H9 (cell line): ENCODE data around the gene FOSL2. TPM values are rescaled to one million over a fixed set of nuclear protein-coding genes. Genes with fewer than 3 reads are reported as not detected.

Experiments
- DNase-seq: peaks from one replicate; pipeline ENCODE4 v3.0.0-alpha.2; 2017
- H2AFZ ChIP-seq: one replicate; pipeline ENCODE4 v1.6.1; 2013; ENCODE audit warnings: mild to moderate bottlenecking, low read length, control low read depth, moderate library complexity
- H2AK5ac ChIP-seq: 2 replicates; pipeline ENCODE4 v1.6.1; 2013; ENCODE audit warnings: low read length, control low read depth, mixed read lengths; ENCODE audit not compliant: insufficient read length
- H2BK120ac ChIP-seq: one replicate; pipeline ENCODE4 v1.6.1; 2013; ENCODE audit warnings: low read depth, mild to moderate bottlenecking, low read length, control low read depth, inconsistent platforms; ENCODE audit not compliant: poor library complexity, severe bottlenecking
- H2BK12ac ChIP-seq: 2 replicates; pipeline ENCODE4 v1.6.1; 2013; ENCODE audit warnings: low read length, control low read depth, mixed read lengths, low read depth; ENCODE audit not compliant: insufficient read length
- H2BK15ac ChIP-seq: 2 replicates; pipeline ENCODE4 v1.6.1; 2013; ENCODE audit warnings: low read depth, low read length, control low read depth
- H2BK20ac ChIP-seq: one replicate; pipeline ENCODE4 v1.6.1; 2013; ENCODE audit warnings: low read depth, mild to moderate bottlenecking, low read length, control low read depth, inconsistent platforms; ENCODE audit not compliant: poor library complexity, severe bottlenecking
- H2BK5ac ChIP-seq: 2 replicates; pipeline ENCODE4 v1.6.1; 2013; ENCODE audit warnings: low read length, control low read depth, mixed read lengths; ENCODE audit not compliant: insufficient read length
- H3K14ac ChIP-seq: 2 replicates; pipeline ENCODE4 v1.6.1; 2013; ENCODE audit warnings: low read length, control low read depth; ENCODE audit not compliant: insufficient read depth
- H3K18ac ChIP-seq: 2 replicates; pipeline ENCODE4 v1.6.1; 2013; ENCODE audit warnings: low read depth, mild to moderate bottlenecking, mixed read lengths, low read length, control low read depth; ENCODE audit not compliant: insufficient read length
- H3K23ac ChIP-seq: 2 replicates; pipeline ENCODE4 v1.6.1; 2013; ENCODE audit warnings: low read length, control low read depth, mixed read lengths, low read depth; ENCODE audit not compliant: insufficient read length
- H3K23me2 ChIP-seq: 2 replicates; pipeline ENCODE4 v1.6.1; 2013; ENCODE audit warnings: low read depth, mild to moderate bottlenecking, mixed read lengths, low read length, control low read depth; ENCODE audit not compliant: insufficient read length, poor library complexity, severe bottlenecking
- H3K27ac ChIP-seq: 2 replicates; pipeline ENCODE4 v1.5.1; 2013; ENCODE audit warnings: low read length, control low read depth, mixed read lengths, low read depth; ENCODE audit not compliant: insufficient read length
- H3K27me3 ChIP-seq: 2 replicates; pipeline ENCODE4 v1.6.1; 2013; ENCODE audit warnings: low read length, control low read depth, inconsistent platforms; ENCODE audit not compliant: insufficient read depth
- H3K4ac ChIP-seq: 2 replicates; pipeline ENCODE4 v1.6.1; 2013; ENCODE audit warnings: low read depth, mild to moderate bottlenecking, control low read depth, inconsistent platforms, low read length, moderate library complexity
- H3K4me1 ChIP-seq: 2 replicates; pipeline ENCODE4 v1.6.1; 2013; ENCODE audit warnings: low read length, control low read depth, inconsistent platforms; ENCODE audit not compliant: insufficient read depth
- H3K4me2 ChIP-seq: 2 replicates; pipeline ENCODE4 v1.6.1; 2013; ENCODE audit warnings: low read length, control low read depth, mixed read lengths; ENCODE audit not compliant: insufficient read length, insufficient read depth
- H3K56ac ChIP-seq: 2 replicates; pipeline ENCODE4 v1.6.1; 2013; ENCODE audit warnings: low read depth, mild to moderate bottlenecking, mixed read lengths, low read length, control low read depth; ENCODE audit not compliant: insufficient read length
- H3K79me1 ChIP-seq: 2 replicates; pipeline ENCODE4 v1.6.1; 2013; ENCODE audit warnings: low read depth, mild to moderate bottlenecking, moderate library complexity, low read length, control low read depth, inconsistent platforms; ENCODE audit not compliant: insufficient read depth, poor library complexity, severe bottlenecking
- H3K79me2 ChIP-seq: 2 replicates; pipeline ENCODE4 v1.6.1; 2013; ENCODE audit warnings: low read length, control low read depth, inconsistent platforms; ENCODE audit not compliant: insufficient read depth
- H3K9ac ChIP-seq: 2 replicates; pipeline ENCODE4 v1.6.1; 2013; ENCODE audit warnings: low read length, control low read depth, mixed read lengths; ENCODE audit not compliant: insufficient read length; ENCODE audit errors: extremely low read depth
- H3K9me3 ChIP-seq: one replicate; pipeline ENCODE4 v1.6.1; 2013; ENCODE audit warnings: low read depth, low read length, inconsistent platforms; ENCODE audit not compliant: control insufficient read depth
- H3T11ph ChIP-seq: one replicate; pipeline ENCODE4 v1.6.1; 2013; ENCODE audit warnings: mild to moderate bottlenecking, low read length, control low read depth, inconsistent platforms
- H4K20me1 ChIP-seq: one replicate; pipeline ENCODE4 v1.6.1; 2013; ENCODE audit not compliant: control insufficient read depth, insufficient read length, insufficient read depth
- H4K5ac ChIP-seq: 2 replicates; pipeline ENCODE4 v1.6.1; 2013; ENCODE audit warnings: low read depth, mild to moderate bottlenecking, mixed read lengths, low read length, control low read depth; ENCODE audit not compliant: insufficient read length
- H4K8ac ChIP-seq: replicated peaks from 2 replicates; pipeline ENCODE4 v1.6.1; 2013; ENCODE audit warnings: low read length, control low read depth, mixed read lengths, low read depth; ENCODE audit not compliant: insufficient read length
- H4K91ac ChIP-seq: 2 replicates; pipeline ENCODE4 v1.6.1; 2013; ENCODE audit warnings: low read depth, mild to moderate bottlenecking, moderate library complexity, mixed read lengths, low read length, control low read depth; ENCODE audit not compliant: insufficient read length
- H3K27ac Mint-ChIP-seq, 3 experiments: 2 replicates in 2 of 3; 3 replicates in 1 of 3; pipeline ENCODE4 v1.8.0; 2020 to 2021; ENCODE audit warnings: mixed read lengths in 3 of 3, mild to moderate bottlenecking in 1 of 3, moderate library complexity in 1 of 3
- H3K27me3 Mint-ChIP-seq: 2 replicates; pipeline ENCODE4 v1.8.0; 2021; ENCODE audit warnings: low read depth, mild to moderate bottlenecking, moderate library complexity, mixed read lengths
- H3K36me3 Mint-ChIP-seq, 3 experiments: 2 replicates in 2 of 3; 3 replicates in 1 of 3; pipeline ENCODE4 v1.8.0; 2020 to 2021; ENCODE audit warnings: low read depth in 3 of 3, mixed read lengths in 3 of 3; ENCODE audit not compliant: insufficient read depth in 1 of 3
- H3K4me1 Mint-ChIP-seq, 2 experiments: 2 replicates each; pipeline ENCODE4 v1.8.0; 2020; ENCODE audit warnings: mixed read lengths in 2 of 2
- H3K4me3 Mint-ChIP-seq, 2 experiments: 2 replicates in 1 of 2; 3 replicates in 1 of 2; pipeline ENCODE4 v1.8.0; 2020 to 2021; ENCODE audit warnings: mild to moderate bottlenecking in 2 of 2, mixed read lengths in 2 of 2, moderate library complexity in 1 of 2
- H3K9me3 Mint-ChIP-seq, 2 experiments: 2 replicates in 1 of 2; 3 replicates in 1 of 2; pipeline ENCODE4 v1.8.0; 2020; ENCODE audit warnings: mild to moderate bottlenecking in 2 of 2, mixed read lengths in 2 of 2, moderate library complexity in 1 of 2
- CTCF ChIP-seq: fragments of 200-600 bp; sonication (generic); conservative IDR thresholded peaks from 3 replicates; pipeline ENCODE4 v1.8.0; 2021; ENCODE audit warnings: antibody characterized with exemption, mild to moderate bottlenecking
- WGBS: extraction: QIAGEN DNeasy Blood & Tissue Kit; methylation state at CpG from one replicate; pipeline ENCODE4 v1.1.7; 2013; ENCODE audit warnings: missing lambda C conversion rate, low lambda C conversion rate, mixed read lengths; ENCODE audit not compliant: insufficient read length; ENCODE audit errors: extremely low coverage; 5-methylcytosine and 5-hydroxymethylcytosine counted together
- total RNA-seq: library from RNA; stranded (reverse); gene quantifications from 2 replicates; pipeline ENCODE4 v1.2.1, GENCODE V29; 2021

The FOSL2 gene
- total RNA-seq, 1 experiment from 2014 or later, result 7.4 TPM

- Histone ChIP-seq H3T11ph (no peak overlapping the region), H3K27ac (no peak overlapping the region), H4K8ac (no peak overlapping the region), H3K18ac (no peak overlapping the region), H2BK120ac (no peak overlapping the region), H3K56ac (no peak overlapping the region), H2BK15ac (no peak overlapping the region), H3K9me3 (no peaks in the 10 kb centered on the region), H2BK5ac (no peak overlapping the region), H2AFZ (no peak overlapping the region), H3K4ac (no peak overlapping the region), H3K23ac (no peak overlapping the region), H3K4me1 (no peaks in the 10 kb centered on the region), H2BK20ac (no peak overlapping the region), H3K14ac (0 out of 2 replicates have a peak overlapping the region, but pooled peaks have one; percentile 14), H4K91ac (no peak overlapping the region), H3K23me2 (no peaks in the 10 kb centered on the region), H3K79me2 (no peaks in the 10 kb centered on the region), H4K20me1 (no peaks in the 10 kb centered on the region), H3K4me2 (no peak overlapping the region), H2BK12ac (no peak overlapping the region), H4K5ac (no peak overlapping the region), H3K9ac (no peak overlapping the region), H3K79me1 (no peaks in the 10 kb centered on the region), H3K27me3 (no peaks in the 10 kb centered on the region), H2AK5ac (no peak overlapping the region)
- Mint-ChIP-seq H3K36me3 (no peaks in the 10 kb centered on the region), H3K27me3 (peaks cover 11% of the 10 kb centered on the region), H3K4me3 (no peak overlapping the region), H3K9me3 (no peaks in the 10 kb centered on the region), H3K27ac (no peak overlapping the region), H3K4me1 (peaks cover 17 to 26% of the 10 kb centered on the region in 2 experiments)
- no peak for DNase-seq
- WGBS, result no CpG with 5 or more reads among the region's 8 CpGs
- TF ChIP-seq CTCF, result no peak
These were observed 27.5 kb upstream of the FOSL2 start for GRCh38 chr2:28365158-28365557.
